GM19452 (cell line): ENCODE results near the gene TMEM132A.

Source experiments
- ATAC-seq: cut with Tn5 transposase; IDR thresholded peaks from one replicate; pipeline ENCODE4 v1.9.1; 2021; ENCODE audit not compliant: unreplicated experiment

Gene TMEM132A

DNA sequence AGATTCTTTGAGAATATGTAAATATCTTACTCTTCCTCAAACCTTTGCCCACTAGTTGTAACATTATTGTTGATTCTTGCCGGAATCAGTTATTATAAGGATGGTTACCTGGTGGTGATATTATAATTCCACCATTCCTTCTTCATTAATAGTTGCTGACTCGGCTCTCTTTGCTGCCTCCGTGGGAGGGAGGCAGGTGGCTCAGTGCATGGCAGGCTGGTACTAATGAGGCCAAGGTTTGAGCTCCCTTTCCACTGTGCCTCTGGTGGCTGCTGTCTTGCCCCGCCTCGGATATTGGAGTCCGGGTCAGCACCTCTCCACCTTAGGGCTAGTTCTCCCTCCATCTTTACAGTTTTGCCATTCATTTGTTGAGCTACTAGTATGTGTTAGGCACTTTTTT is 59.9 kb downstream of the TMEM132A start:
- no peak for ATAC-seq

DNA sequence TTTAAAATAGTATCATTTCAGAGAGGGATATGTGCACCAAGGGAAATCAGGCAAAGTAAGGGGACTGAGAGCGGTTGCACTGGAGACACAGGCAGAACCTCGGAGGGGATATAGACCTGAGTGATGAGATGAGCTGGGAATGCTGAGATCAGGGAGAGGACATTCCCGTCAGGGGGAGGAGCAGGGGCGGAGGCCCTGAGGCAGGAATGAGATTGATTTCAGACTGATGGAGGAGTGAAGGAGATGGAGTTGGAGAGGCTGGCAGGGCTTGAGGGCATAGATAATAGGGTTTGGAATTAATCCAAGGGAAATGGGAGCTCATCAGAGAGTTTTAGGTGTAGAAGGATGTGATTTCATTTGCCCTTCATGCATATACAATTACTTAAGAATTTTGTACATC is 60.4 kb downstream of the TMEM132A start:
- no peak for ATAC-seq

DNA sequence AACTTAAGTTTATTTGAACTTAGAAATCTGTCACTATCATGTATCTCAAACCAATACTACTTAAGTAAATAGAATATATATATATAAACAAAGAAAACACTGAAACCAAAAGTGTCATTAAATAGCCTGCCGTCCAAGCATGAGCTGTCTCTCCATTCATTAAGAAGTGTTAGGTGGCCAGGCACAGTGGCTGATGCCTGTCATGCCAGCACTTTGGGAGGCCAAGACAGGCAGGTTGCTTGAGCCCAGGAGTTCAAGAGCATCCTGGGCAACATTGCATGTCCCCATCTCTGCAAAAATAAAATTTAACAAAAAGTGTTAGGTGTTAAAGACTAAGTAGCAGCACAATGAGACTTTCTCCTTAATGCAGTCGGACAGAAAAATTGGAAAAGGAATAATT is 61.2 kb downstream of the TMEM132A start:
- no peak for ATAC-seq

DNA sequence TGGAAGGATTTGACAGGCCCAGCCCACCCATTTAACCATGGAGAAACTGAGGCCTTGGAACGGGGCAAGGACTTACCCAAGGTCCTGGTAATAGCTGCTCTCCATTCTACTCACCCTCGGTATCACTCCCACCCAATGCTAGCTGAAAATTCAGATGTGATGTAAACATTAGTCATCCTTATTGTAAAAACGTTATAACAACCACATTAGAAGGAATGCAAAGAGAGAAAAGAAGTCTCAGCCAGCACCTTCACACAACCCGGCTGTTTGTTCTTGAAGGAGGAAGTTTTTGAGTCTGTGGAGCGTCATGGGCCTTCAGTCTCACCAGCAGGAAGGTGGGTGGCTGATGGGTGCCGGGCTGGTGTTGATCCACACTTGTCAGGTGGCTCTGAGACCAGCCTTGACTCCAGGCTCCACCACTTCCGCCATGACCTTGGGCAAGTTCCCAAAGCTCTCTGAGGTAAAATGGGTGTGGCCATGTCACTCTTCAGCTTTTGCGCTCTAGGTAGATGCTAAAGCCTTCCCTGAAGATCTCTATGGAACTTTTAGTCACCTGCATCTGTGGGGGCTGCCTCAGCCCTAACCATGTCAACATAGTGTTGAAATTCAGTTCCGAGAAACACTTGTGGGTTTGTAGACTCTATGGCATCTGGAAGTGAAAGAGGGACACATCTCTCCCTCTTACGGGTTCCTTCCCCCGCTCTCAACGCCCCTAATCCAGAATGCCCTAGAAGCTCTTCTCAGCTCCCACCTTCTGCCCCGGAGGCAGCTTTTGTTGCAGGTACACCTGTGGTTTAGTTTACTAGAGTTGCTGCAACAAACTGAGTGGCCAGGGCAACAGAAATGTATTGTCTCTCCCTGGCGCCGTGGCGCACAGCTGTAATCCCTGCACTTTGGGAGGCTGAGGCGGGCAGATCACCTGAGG is 62.0 kb downstream of the TMEM132A start:
- no peak for ATAC-seq
